Fibroblast of peridontal ligament (primary cell): Measurements from ENCODE around the gene MPPED1.

ENCODE experiments used
- DNase-seq: peaks from one replicate; pipeline ENCODE4 v3.0.0-alpha.2; 2010; ENCODE audit errors: extremely low read depth

MPPED1 gene

GRCh38 chr22:43411040-43411868, 560 bp upstream of the MPPED1 start:
- no peak for DNase-seq

- DNase-seq, result no peak
Measured at GRCh38 chr22:43412808-43413795, 1.3 kb downstream of the MPPED1 start.

DNA sequence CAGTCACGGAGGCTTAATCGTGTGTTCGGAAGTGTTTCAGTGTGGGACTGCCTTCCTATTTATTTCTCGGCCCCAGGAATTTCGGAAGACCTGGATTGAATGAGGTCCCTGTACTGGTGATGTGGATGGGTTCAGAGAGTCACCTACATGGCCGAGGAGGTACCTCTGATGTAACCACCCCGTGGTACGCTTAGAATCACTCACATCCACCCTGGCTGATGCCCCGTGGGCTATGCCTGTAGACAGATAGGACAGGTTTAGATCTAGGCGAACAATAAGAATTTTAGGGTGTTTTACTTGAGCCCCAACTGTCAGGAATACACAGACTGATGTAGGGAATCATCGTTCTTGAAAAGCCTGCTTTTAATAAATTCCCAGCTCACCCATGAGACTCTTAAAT, 2.0 kb downstream of the MPPED1 start:
- DNase-seq, result no peak

DNA sequence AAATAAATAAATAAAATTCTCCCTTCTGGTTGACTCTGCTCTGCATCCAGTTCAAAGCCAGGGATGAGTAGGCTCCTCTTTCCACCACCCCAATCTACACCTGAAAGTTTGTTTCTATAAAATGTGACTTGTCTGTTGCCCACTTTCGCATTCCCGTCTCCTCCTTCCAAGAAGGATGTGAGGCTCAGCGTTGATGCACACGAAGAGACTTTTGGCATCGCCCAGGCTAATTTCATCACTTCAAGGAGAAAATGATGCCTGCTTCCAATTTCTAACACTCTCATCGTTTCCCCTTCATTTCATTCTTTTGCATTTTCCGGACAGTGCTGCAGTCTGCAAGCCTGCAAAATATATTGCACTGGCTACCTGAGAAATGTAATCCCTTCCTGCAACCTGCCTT, 3.9 kb downstream of the MPPED1 start:
- DNase-seq, result no peak

GRCh38 chr22:43417555-43417954, 5.7 kb downstream of the MPPED1 start:
- no peak for DNase-seq

DNA sequence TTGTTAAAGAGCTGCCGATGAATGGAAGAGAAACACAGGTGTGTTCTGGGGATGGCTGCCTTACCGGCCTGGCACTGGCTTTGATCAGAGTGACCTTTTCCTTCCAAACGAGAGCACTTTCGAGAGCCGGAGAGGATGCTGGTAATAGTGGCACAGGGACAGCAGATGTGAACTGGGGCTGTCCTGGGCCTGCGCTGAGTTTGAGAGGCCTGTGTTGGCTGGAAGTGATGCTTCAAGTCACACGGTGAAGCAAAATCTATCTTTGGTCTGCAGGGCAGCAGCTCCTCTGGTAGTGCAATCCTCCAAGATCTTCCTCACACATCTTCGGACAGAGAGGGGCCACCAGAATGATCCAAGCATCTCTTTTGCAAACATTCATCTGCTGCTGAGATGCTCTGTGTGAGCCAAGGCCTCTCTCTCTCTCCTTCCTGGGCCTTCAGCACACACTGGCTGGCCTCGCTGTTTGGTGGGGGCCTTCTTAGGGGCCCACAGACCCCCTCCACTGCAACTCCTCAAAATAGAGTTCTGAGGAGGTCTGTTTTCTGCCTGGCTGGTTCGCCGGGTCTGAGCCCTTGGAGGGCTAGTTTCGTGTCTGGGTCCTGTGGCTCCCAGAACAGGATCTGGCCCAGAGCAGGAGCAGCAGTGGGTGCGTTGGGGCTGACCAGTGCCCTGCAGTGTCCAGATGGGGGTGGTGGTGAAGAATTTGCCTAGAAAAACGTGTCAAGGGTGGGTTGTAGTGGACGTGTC, 6.4 kb downstream of the MPPED1 start:
- DNase-seq, result no peak

GRCh38 chr22:43419371-43420080, 7.7 kb downstream of the MPPED1 start:
- no peak for DNase-seq

DNA sequence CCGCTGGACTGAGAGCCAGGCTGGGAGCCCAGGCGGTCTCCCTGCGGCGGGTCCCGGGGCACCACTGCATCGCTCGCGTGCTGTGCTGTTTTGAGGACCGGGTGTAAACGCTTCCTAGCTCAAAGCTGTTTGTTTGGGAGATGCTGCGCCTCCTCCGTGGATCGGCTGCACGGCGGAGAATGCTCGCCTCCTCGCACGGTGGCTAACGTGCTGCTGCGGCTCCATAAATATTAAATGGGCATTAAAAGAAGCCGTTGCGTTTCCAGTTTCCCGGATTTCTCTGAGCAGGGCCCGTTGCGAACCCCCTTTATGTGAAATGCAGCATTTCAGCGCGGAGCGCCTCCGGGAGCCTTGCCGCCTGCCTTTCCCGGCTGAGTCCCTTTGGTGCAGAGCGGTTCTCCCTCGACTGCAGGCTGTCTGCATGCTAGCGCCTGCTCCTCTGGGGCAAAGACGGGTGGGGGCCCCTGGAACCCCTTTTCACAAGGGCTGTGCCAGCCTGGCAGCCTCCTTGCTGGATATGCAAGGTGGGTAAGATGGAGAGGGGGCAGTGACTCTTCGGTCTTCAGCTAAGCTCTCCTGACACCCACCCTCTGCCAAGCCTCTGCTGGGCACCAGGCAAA, 9.3 kb downstream of the MPPED1 start:
- no peak for DNase-seq

GRCh38 chr22:43421914-43422615, 10.3 kb downstream of the MPPED1 start:
- DNase-seq, result no peak

DNA sequence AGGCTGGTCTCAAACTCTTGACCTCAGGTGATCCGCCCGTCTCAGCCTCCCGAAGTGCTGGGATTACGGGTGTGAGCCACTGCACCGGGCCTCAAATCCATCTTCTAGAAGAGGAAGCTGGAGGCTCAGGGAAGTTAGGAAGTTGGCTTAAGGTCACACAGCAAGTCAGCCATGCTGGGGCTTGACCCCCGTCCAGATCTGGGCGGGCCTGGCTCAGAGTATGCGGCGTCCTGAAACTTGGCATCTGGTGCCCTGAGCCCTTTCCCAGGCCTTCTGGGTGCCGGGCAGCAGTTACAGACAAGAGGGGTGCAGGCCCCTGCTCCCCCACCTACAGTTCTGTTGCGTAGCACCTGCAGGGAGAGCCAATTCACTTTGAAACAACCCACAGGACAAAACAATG, 11.2 kb downstream of the MPPED1 start:
- no peak for DNase-seq

- DNase-seq, result no peak
Measured at GRCh38 chr22:43424201-43424600, 12.4 kb downstream of the MPPED1 start.

GRCh38 chr22:43424666-43425630, 13.1 kb downstream of the MPPED1 start:
- DNase-seq, result no peak

DNA sequence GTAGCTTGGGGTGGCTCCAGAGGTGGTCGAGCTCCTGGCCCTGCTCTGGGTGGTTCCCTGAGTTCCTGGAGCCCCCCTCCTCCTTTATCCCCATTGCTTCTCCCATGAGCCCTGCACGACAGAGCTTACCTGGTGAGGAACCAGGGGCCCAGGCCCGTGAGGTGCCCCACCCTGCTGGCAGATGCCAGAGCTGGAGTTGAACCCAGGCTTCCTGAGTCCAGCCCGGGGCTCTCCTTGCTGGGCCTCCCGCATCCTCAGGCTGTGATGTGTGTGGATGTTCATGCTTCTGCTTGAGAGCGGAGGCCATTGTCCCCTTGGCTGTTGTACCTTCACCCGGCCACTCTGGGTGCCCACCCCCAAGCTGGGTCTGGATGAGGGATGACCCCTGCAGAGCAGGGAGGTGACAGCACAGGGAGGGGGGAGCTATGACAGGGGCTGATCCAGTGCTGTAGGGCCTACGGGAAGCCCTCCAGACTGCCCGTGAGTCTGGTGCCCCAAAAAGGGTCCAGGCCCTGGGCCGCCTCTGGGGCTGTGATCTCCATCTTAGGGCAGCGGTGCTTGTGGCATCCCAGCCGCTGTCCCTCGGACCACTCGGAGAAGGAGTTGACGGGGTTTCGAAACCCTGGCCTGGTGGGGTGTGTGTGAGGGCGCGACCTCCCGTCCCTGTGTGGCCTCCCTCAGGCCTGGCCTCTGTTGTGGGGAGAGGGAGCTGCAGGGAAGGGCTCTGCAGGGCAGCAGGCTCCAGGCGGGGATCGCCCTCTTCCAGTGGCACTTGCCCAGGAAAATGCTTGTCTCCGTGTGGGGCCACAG, 14.4 kb downstream of the MPPED1 start:
- DNase-seq, result no peak

DNA sequence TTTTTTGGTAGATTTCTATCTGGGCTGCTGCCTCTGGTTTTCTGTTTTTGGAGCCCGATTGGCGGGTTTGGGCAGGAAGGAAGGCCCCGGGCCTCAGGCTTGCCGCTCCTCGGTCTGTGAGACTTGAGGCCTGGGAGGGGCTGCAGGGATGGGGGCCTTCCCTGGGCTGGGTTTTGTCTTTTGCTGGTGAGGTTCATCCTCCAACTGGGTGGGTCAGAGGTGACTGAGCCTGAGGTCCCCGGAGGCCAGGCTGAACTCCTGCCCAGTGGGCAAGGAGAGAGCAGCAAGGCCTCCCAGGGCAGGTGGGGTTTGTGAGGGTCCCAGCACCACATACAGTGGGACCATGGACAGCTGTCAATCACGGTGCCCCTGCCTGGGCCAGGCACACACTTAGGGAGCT, 15.0 kb downstream of the MPPED1 start:
- DNase-seq, result no peak

GRCh38 chr22:43427296-43428004, 15.6 kb downstream of the MPPED1 start:
- no peak for DNase-seq

- DNase-seq, result no peak
Measured at GRCh38 chr22:43428005-43428485, 16.2 kb downstream of the MPPED1 start.

DNA sequence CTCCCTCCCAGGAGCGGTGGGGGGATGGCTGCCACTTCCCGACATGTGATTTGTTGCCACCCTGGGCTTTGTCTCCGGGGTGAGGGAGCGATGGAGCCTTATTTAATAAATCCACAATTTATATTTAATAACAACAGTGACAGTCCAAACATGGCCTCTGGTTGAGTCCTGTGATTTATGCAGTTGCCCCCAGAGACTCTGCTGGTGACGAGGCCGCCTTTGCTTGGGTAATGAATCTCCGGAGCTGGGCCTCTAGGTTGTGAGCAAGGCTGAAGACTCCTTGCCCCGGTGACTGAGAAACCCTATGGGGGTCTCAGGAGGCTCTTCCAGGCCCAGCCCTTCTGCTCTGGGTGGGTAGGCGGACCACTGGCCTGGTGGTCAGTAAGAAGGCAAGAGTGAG, 16.7 kb downstream of the MPPED1 start:
- DNase-seq, result no peak
